ENCODE results near the gene TMEM59L. TPM values are rescaled to one million over a fixed set of nuclear protein-coding genes. Genes with fewer than 3 reads are reported as not detected.
A peak's percentile ranks its signal among the peaks of the same experiment; 100 is the strongest.

Gene TMEM59L
- total and polyA plus RNA-seq, 2 of the 13 experiments (the other 11 are each of a cell fraction or from before 2014, with no cell fraction given), result 0.97 to 5.5 TPM

- WGBS (ENCODE audit: low lambda C conversion rate), result 0% methylated on average over 10 of the region's 16 CpGs
- CTCF ChIA-PET (ENCODE audit: low intra/inter-chr PET ratio, low total read pairs), result no interaction called here
- TF ChIP-seq ZFP90 (CRISPR knock-in tag; IDR thresholded peaks at IDR 0.05; ENCODE audit: borderline replicate concordance) (0 out of 2 replicates have a peak, but pooled peaks have one; percentile 1), SOX13 (IDR thresholded peaks at IDR 0.05) (no peak), SOX13 (CRISPR knock-in tag; conservative IDR thresholded peaks at IDR 0.05 in 1 of 2, IDR thresholded peaks at IDR 0.05 in 1 of 2) (0 out of 4 replicates have a peak, but pooled peaks of 1 of the 2 experiments have one; percentile 2), ZNF704 (CRISPR knock-in tag; IDR thresholded peaks at IDR 0.05; ENCODE audit: borderline replicate concordance) (no peak), ZFX (CRISPR knock-in tag; IDR thresholded peaks at IDR 0.05; ENCODE audit: low read depth) (no peak; the same call in 1 of the 2 replicates), PHB2 (IDR thresholded peaks at IDR 0.05; ENCODE audit: partially characterized antibody) (no peak), ZNF891 (CRISPR knock-in tag; IDR thresholded peaks at IDR 0.05) (no peak; the same call in 1 of the 2 replicates), EZH2 (conservative IDR thresholded peaks at IDR 0.05; ENCODE audit: low read depth, low read length) (no peak), ZBTB46 (CRISPR knock-in tag; IDR thresholded peaks at IDR 0.05; ENCODE audit: borderline replicate concordance) (no peak), POLR2A (IDR thresholded peaks at IDR 0.05; ENCODE audit: insufficient read depth in 1 of 2, low read depth in 2 of 2, low read length in 2 of 2) (peak in 1 of 2 experiments; percentile 50; a peak in 2 of 4 replicates), SMAD9 (CRISPR knock-in tag; IDR thresholded peaks at IDR 0.05) (no peak), EED (CRISPR knock-in tag; IDR thresholded peaks at IDR 0.05) (no peak), CCAR2 (optimal IDR thresholded peaks at IDR 0.05; ENCODE audit: low read depth, low read length) (no peak), FUBP1 (CRISPR knock-in tag; IDR thresholded peaks at IDR 0.05; ENCODE audit: borderline replicate concordance) (no peak), ZNF841 (CRISPR knock-in tag; IDR thresholded peaks at IDR 0.05; ENCODE audit: borderline replicate concordance) (no peak), PHF20 (CRISPR knock-in tag; IDR thresholded peaks at IDR 0.05) (peak; percentile 20; the same call in 1 of the 2 replicates), POLR2G (IDR thresholded peaks at IDR 0.05; ENCODE audit: low read depth, low read length) (peak; percentile 39; the same call in 1 of the 2 replicates), ZNF850 (CRISPR knock-in tag; conservative IDR thresholded peaks at IDR 0.05) (no peak), AKAP8 (CRISPR knock-in tag; IDR thresholded peaks at IDR 0.05) (no peak), SAFB2 (CRISPR knock-in tag; IDR thresholded peaks at IDR 0.05; ENCODE audit: borderline replicate concordance, low read depth) (no peak)
Measured at GRCh38 chr19:18587962-18588610, 24.6 kb upstream of the TMEM59L start.

More at GRCh38 chr19:18587962-18588610, 24.6 kb upstream of the TMEM59L start:
- intact Hi-C loops (cut with micrococcal nuclease; ENCODE audit: unreplicated experiment), result loop anchor here (1.0 to 2.0 kb wide), 2 partner anchors 86 to 119 kb away; no protein-coding TSS in a partner anchor
- peak; percentile 44 for FAIRE-seq
- Histone ChIP-seq H3K79me2 (ENCODE audit: insufficient read depth, low read length) (no peaks in the 10 kb centered on the region), H3K27ac (ENCODE audit: extremely low read length, insufficient read depth, low read length) (peak overlapping the region; percentile 92), H3K4me2 (ENCODE audit: low read depth, low read length) (peak overlapping the region; percentile 96), H3K4me3 (replicated peaks in 1 of 3; ENCODE audit: insufficient read depth in 1 of 3, low read depth in 2 of 3, low read length in 3 of 3) (peak overlapping the region; percentile 59 to 85 (median 68)), H3K9ac (ENCODE audit: insufficient read depth, low read depth, low read length) (peak overlapping the region; percentile 75), H3K36me3 (replicated peaks in 1 of 2; ENCODE audit: control insufficient read depth in 1 of 2, insufficient read depth in 2 of 2, low read length in 2 of 2) (peaks cover 0 to 3% of the 10 kb centered on the region in 2 experiments; a peak in 1 of 5 replicates), H3K9me3 (ENCODE audit: low read length) (no peaks in the 10 kb centered on the region), H3K27me3 (ENCODE audit: control insufficient read depth in 1 of 2, insufficient read depth in 2 of 2, low read length in 2 of 2) (peaks cover 0 to 2% of the 10 kb centered on the region in 2 experiments; a peak in 1 of 5 replicates), H2AFZ (ENCODE audit: low read length) (no peak overlapping the region), H3K4me1 (ENCODE audit: insufficient read depth, low read length) (peaks cover 33% of the 10 kb centered on the region), H4K20me1 (ENCODE audit: insufficient read depth, low read length) (no peaks in the 10 kb centered on the region)
- TSS peak; percentile 35 for BruUV-seq (replicated peaks)
- peak; percentile 37 for ATAC-seq
- POLR2A ChIA-PET, result interaction anchor here (0.7 to 3.2 kb wide), 24 partner anchors 9 to 252 kb away, joined by 3 to 74 read pairs (median 4); partner anchors contain the start of genes ELL, KXD1, SSBP4 and UBA52
- peak; percentile 53 for DNase-seq (ENCODE audit: low spot score)
- in situ Hi-C loops (cut with HindIII; ENCODE audit: extremely low pct_ligation_motif_present, low pct_unique_long_range_greater_than_20kb), result no loop called here
